HG02840 (cell line): Measurements from ENCODE around the gene NPEPL1.
"Not testable (repeated sequence)": the region's sequence is repeated elsewhere in the genome, so short reads cannot be mapped to it uniquely, and the experiment has no call there.

Experiments
- ATAC-seq: cut with Tn5 transposase; IDR thresholded peaks from one replicate; pipeline ENCODE4 v1.9.1; 2021; ENCODE audit warnings: mild to moderate bottlenecking, moderate library complexity, moderate number of reproducible peaks; ENCODE audit not compliant: unreplicated experiment, low FRiP score

Gene NPEPL1

DNA sequence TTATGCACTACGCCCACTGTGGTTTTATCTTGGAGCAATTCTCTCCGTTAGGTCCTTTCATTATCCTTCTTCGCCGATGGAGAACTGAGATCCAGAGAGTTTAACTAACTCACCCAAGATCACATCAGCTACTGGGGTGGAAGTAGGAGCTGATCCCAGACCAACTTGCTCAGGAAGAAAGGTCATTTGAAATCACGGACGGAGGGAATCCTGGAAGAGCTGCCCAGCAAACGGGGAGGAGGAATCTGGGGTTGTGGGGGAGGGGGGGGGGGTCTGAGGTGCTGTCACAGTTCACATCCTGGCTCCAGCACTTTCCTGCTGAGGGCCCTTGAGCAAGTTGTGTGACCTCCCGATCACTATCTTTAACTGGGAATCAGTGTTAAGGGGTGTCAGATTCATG lies 62.0 kb downstream of the NPEPL1 start:
- no peak for ATAC-seq

DNA sequence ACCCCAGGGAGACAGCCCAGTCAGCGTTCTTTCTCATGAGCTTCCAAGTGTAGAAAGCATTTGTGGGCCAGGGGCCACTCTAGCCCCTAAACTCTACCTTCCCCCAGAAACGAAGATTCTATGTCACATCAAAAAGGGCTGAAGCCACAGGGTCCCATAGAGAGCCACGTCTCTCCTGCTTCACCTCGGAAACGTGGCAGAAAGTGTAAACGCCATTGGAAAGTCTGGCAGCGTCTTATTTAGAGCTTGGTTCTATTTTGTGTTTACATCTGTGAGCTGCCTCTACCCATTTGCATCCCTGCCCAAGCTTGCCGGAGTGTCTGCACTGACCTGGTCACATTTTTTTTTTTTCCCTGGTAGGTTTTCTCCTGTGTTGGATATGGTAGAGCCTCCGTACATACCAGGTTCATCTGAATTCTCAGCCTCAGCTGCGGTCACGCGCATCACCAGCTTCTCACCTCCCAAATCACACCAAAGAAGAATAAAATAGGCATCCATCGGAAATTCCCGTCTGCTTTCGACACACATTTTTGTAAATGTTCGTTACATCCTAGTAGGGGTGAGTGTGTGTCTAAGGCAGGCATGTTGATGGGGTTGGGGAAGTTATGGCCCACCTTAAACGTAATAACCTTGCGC lies 62.6 kb downstream of the NPEPL1 start:
- no peak for ATAC-seq

DNA sequence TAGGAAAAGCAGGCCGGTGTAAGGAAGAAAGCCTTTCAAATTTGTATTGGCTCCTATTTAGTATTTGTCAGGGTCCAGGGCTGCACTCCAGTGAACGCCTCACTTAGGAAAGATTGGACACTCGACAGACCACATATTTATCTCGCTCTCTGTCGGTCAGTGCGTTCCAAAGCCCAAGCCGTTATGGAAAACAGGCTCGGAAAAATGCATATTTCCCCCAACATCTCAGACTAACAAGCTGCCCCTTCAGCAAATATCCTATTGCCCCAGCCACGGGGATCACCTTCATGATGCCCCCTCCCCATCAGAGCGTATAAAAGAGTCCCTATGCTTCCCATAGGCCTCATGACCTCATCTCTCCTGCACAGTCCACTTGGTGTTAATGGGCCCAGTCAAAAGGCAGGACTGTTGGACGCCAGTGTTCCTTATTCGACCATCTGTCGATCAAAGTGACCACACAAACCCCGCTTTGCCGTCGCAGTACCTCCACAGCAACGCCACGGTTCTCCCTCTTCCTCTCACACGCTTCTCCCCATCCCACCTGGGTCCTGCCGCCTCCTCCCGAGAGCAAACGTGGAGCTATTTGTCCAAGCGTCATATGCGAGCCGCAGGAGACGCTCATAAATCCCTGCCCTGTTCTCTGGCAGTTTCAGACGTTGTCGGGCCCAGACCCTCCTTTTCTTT lies 63.3 kb downstream of the NPEPL1 start:
- ATAC-seq: no peak

DNA sequence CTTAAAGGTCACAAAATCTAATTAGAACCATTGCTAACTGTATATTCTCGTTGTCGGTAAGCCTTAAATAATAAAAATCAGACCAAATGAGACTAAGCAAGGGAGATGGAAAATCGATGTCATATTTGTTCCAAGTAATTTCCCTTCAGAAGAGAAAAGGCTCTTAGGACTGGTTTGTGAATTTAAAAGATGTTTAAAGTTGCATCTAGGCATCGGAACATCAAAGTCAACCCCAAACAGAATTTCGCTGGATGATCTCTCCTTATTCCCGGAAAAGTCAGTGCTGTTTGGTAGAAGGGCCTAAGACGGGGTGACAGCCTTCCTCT lies 63.8 kb downstream of the NPEPL1 start:
- ATAC-seq: no peak

DNA sequence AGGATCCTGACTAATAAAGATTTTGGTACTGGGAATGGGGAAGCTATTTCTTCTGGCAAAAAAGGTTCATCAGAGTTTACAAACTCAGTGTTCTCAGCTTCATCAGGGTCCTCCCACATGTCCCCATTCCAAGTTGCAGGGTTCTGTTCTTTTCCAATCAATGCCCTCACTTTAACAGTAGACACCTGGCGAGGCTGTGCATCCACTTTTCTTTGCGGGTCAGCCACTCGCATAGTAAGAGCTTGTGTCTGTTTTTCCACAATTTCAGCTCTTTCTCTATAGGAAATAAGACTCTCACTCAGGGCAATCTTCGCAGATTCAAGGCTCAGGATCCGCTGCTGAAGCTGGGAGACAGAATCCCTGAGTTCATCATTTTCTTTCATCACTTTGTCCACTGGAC lies 65.0 kb downstream of the NPEPL1 start:
- not testable (repeated sequence) for ATAC-seq

- no peak for ATAC-seq
Observed at GRCh38 chr20:58759947-58760346, 67.3 kb downstream of the NPEPL1 start.

DNA sequence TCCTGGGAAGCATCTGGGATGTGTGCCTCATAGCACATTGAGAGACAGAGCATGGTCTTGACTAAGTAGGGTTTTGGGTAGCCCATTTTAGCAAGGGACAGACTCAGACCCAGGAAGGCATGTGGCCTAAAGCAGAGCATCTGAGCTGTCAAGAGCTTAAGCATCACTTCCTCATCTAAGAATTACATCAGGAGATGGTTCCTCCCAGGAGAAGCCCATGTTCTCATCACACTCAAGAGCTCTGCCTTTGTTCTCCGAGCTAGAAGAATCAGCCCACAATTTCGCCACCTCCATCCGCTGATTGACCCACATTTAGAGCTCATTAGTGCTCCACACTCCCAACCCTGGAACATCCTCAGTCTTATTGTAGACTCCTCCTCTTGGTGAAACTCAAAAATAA lies 68.3 kb downstream of the NPEPL1 start:
- no peak for ATAC-seq

GRCh38 chr20:58762120-58762519 lies 69.5 kb downstream of the NPEPL1 start:
- ATAC-seq: no peak

- no peak for ATAC-seq
Observed at GRCh38 chr20:58763076-58763475, 70.5 kb downstream of the NPEPL1 start.
